HG03575 (cell line): ENCODE data around the gene FBXO24.

Experiments
- ATAC-seq: cut with Tn5 transposase; IDR thresholded peaks from one replicate; pipeline ENCODE4 v1.9.1; 2021; ENCODE audit not compliant: unreplicated experiment, insufficient number of reproducible peaks, low FRiP score; ENCODE audit errors: extremely low read depth

FBXO24 gene

DNA sequence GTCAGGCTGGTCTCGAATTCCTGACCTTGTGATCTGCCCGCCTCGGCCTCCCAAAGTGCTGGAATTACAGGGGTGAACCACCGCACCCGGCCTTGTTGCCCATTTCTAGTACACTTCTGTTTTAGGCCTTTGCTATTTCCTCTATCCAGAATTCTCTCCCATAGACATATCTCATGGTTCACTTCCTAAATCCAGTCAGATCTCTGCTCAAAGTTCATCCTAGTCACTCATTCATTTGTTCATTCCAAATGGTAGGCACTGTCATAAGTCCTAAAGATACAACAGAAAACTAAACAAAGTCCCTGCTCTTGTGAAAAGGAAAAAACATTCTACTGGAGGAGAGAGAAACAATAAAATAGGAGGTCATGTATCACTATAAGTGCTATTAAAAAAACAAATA lies 23.8 kb downstream of the FBXO24 start:
- ATAC-seq: no peak

DNA sequence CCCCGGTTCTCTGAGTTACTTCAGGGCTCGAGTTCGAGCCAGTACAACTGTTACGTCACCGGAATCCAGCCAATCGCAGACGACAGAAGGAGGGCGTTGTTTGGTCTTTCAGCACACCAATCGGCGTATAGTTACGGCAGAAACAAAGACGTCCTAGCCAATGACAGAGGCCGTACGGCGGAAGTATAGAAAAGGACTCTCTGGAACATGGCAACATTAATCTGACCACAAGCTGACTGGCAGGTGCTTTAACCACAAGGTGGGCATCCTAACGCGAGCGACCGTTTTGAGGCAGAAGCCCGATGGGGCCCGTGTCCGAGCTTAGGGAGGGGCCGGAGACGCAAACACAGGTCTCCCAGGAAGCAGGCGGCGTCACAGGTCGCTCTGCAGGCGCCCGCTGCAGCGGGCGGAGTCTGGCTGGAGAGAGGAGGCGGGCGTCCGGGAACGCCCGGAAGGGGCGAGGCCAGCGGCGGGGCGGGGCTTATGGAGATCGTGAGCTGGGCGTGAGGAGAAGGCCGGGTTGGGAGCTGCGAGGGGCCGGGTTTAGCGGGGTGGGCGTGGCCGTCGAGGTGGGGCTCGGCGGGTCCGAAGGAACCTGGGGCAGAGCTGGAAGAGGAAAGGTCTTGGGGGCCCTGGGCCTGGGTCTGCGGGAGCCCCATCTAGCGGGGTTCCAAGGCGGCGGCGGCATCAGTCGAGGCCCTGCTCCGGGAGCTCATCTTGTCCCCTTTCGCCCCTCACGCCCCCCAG lies 26.0 kb downstream of the FBXO24 start, which contains the start of gene MOSPD3:
Gene MOSPD3, plus strand, starts transcription at position 558 of the 747 bp plus-strand sequence. CDS start 252 bp downstream, outside the sequence.
- peak; percentile 76 for ATAC-seq

DNA sequence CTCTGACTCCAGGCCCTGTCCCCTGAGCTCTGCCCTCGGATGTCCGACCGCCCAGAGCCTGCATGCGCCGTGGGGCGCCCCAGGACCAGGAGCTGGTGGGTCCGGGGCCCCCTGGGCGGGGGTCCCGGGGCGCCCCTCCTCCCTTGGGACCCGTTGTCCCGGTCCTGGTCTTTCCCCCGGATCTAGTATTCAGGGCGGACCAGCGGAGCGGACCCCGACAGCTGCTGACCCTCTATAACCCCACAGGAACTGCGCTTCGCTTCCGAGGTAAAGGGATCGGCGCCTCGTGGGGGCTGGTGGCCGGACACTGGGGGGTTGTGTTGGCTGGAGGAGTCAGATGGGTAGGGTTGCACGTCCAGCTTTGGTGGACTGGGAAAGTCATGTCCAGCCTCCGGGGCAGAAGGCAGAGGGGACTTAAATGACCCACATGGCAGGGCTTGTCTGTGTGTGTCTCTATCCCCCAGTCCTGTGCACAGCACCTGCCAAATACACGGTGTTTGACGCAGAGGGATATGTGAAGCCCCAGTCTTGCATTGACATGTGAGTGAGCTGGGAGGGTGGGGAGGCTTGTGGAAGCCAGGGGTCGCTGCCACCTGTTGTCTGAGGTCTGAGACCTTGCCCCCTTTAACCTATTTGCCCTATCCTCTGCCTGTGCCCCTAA lies 26.7 kb downstream of the FBXO24 start:
- no peak for ATAC-seq

DNA sequence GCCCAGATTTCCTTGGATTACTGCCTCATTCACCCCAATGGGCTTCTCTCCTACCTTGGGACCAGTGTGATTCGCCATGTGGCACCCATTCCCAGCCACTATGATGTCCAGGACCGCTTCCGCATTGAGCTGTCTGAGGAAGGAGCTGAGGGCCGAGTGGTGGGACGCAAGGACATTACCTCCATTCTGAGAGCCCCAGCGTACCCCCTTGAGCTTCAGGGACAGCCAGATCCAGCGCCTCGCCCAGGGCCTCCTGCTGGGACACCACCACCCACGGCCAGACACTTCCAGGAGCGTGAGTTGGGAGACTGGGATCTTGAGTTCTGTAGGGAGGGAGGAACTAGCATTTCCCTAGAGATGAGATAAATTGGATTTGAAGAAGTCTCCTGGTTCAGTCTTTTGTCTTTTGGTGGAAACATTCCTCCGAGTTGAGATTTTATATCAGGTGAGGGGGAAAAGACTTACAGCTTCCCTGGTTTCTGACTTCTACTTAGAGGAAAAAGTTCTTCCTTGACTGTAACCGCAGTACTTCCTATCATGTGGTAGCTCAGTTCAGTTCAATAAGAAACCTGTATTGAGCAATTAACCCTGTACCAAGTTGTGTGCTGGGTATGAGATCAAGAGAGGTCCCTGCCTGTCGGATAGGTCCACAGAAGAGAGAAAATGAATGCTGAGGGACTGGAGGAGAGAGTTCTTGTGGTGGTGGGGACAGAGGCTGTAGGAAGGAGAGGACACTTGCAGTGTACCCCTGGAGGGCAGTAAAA lies 27.5 kb downstream of the FBXO24 start:
- ATAC-seq: no peak

DNA sequence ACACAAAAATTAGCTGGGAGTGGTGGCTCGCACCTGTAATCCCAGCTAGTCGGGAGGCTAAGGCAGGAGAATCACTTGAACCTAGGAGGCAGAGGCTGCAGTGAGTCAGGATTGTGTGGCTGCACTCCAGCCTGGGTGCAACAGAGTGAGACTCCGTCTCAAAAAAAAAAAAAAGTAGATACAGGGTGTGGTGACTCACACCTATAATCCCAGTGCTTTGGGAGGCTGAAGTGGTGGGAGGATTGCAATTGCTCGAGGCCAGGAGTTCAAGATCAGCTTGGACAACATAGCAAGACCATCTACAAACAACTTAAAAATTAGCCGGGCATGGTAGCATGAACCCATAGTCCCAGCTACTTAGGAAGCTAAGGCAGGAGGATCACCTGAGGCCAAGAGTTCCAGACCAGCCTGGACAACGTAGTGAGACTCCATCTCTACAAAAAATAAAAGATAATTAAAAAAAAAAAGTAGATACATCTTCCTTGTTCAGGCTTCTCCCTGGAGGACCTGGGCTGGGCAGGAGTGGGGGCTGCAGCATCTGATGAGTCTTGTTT lies 28.3 kb downstream of the FBXO24 start:
- no peak for ATAC-seq

DNA sequence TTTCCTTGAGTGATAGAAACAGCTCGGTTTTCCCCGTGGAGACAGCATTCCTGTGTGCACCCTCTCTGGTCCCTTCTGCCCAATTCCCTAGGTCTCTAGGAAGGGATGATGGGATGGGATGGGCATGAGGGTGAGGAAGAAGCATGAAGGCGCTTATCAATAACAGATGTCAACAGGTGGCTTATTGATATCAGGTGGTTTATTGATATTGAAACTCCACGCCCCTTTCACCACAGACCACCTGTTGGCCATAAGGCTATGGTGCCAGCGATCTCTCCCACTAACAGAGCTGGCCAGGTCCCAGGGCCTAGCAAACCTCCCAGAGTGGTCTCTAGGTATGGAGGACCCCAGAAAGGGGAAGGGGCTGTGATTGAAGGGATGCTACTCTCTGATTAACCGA lies 34.1 kb downstream of the FBXO24 start:
- no peak for ATAC-seq

DNA sequence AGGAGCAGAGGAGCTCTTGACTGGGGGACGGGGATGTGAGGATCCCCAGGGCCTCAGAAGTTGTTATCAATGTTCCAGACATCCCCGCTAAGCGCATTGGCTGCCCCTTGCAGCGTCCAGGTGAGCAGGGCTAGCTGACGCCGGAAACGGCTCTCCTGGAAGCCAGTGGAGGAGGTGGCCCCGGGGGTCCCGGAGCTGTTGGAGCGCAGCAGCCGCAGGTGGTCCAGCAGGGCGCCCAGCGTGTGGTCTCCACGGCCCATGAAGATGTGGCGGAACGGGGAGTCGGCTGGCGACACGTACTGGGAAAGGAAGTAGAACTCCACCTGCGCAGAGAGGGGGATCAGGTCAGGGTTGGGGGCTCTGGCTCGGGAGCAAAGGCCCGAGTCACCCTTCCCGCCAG lies 34.7 kb downstream of the FBXO24 start:
- no peak for ATAC-seq

DNA sequence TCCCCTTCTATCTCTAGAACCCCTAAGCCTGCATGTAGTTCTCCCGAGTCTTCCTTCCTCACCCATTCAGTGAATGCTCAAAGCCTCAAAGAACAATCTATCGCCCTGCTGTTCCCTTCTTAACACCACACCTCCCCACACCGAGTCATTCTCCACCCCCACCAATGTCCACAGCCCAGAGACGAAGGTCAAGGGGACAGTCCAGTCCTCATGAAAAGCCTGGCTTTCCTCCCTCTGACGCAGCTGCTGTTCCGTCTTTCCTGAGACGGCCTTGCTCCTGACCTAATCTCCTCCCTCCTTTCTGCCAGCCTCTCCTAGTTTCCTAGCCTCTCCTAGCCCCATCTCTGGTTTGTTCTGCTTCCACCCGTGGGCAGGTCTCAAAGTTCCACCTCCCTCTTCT lies 35.4 kb downstream of the FBXO24 start:
- ATAC-seq: no peak

DNA sequence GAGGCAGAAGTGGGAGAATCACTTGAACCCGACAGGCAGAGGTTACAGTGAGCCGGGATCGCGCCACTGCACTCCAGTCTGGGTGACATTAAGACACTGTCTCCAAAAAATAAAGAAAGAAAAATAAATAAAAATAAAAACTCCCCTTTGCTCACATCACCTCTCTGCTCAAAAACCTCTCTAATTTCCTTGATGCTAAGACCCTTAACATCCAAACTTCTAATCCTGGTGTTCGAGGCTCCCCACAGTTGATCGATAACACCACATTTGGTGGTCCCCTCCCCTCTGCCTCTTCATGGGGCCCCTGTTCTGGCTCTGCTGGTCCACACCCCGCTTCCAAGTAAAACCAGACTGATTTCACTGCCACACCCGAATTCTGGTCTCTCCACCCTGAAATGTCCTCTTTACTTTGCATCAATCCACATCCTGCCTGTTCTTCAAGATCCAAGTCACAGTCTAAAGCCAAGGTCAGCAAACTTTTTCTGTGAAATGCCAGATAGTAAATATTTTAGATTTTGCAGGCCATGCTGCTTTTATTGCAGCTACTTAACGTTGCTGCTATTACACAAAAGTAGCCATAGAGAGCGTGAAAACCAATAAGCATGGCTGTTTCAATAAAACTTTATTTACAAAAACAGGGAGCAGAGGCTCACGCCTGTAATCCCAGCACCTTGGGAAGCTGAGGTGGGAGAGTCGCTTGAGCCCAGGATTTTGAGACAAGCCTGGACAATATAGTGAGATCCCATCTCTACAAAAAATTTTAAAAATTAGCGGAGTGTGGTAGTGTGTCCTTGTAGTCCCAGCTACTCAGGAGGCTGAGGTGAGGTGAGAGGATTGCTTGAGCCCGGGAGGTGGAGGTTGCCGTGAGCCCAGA lies 38.1 kb downstream of the FBXO24 start:
- ATAC-seq: no peak

DNA sequence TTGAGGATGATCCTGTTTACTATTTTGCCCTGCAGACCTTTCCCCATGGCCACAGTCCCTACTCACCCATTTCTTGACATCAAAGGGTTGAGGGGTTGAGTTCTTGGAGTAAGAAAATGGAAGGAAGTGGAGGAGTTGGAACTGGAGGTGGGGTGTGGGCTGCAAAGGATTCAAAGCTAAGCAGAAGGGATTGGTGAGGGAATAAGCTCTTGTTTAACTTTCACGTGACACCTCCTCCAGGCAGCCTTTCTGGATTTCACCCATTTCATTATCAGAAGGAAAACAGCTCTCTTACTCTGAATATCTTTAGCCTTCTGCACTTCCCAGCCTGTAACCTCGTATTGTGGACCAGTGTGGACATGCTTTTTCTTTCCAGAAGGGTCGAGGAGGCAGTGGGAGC lies 39.9 kb downstream of the FBXO24 start:
- no peak for ATAC-seq

DNA sequence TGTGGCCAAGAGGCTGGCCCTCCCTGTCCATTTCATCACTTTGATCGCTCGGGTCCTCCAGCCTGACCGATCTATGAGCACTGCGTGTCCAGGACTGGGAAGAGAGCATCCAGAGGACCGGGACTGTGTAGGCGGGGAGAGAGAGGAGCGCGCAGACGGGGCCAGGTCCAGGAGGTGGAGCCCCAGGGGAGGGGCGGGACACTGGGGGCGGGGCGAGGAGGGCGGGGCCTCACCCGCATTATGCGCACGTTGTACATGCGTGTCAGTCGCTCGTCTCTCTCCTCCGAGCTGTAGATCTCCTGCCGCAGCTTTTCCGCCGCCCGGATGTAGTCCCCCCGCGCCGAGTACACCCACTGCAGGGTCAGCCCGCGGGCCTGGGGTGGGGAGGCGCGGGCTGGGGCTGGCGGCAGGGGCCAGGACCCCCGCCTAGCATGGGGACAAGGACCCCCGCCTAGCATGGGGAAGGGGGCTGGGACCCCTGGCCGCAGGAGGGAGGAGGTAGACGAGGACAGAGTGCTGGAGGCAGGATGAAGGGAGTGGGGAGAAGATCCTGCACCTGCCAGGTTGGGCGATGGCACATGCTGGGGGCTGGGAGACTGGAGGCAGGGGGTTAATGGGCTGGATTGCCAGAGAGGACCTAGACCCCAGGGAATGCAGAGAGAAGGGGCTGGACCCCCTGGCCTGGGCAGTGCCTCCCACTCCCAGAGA lies 40.6 kb downstream of the FBXO24 start:
- ATAC-seq: no peak

DNA sequence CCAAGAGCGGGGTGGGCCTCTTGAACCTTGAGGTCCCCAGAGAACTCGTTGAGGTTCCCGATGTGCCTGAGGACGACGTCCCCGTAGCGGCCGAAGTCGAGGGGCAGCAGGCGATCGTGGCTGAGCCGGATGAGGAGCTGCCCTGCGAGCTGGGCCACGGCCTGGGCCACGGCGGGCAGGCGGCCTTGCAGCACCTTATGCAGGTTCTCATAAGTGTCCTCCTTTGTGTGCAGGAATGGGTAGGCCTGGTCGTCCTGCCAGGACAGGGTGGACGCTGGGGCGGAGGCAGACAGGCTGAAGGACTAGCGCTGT lies 41.1 kb downstream of the FBXO24 start:
- no peak for ATAC-seq

DNA sequence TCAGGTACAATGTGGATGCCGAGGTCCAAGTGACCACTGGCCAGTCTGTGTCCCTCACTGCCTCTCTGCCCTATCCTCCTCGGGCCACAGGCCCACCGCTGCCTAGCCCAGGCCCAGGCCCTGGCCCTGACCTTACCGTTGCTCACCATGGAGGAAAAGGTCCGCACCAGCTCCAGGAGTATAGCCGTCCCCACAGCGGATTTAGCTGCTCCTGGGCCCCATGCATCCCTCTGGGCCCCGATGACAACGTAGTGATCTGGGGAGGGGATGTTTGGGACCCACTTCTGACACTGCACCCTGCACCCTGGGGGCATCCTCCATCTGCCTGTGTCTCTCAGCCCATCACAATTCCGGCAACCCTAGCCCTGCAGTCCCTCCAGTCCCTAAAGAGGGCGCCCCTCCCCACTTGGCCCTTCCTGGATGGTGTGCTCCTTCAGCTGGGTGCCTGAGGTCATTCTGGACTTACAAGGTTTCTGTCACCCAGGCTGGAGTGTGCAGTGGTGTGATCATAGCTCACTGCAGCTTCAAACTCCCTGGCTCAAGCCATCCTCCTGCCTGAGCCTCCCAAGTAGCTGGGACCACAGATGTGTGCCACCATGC lies 43.1 kb downstream of the FBXO24 start:
- no peak for ATAC-seq

DNA sequence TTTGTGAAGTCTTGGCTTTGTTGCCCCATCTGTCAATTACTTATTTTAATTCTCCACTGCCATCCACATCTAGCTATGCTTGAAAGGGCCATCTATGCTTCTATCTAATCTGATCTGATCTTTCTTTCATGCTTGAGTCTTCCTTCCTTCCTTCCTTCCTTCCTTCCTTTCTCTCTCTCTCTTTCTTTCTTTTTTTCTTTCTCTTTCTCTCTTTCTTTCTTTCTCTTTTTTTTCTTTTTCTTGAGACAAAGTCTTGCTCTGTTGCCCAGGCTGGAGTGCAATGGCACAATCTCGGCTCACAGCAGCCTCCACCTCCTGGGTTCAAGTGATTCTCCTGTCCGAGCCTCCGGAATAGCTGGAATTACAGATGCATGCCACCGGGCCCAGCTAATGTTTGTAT lies 43.9 kb downstream of the FBXO24 start:
- no peak for ATAC-seq

DNA sequence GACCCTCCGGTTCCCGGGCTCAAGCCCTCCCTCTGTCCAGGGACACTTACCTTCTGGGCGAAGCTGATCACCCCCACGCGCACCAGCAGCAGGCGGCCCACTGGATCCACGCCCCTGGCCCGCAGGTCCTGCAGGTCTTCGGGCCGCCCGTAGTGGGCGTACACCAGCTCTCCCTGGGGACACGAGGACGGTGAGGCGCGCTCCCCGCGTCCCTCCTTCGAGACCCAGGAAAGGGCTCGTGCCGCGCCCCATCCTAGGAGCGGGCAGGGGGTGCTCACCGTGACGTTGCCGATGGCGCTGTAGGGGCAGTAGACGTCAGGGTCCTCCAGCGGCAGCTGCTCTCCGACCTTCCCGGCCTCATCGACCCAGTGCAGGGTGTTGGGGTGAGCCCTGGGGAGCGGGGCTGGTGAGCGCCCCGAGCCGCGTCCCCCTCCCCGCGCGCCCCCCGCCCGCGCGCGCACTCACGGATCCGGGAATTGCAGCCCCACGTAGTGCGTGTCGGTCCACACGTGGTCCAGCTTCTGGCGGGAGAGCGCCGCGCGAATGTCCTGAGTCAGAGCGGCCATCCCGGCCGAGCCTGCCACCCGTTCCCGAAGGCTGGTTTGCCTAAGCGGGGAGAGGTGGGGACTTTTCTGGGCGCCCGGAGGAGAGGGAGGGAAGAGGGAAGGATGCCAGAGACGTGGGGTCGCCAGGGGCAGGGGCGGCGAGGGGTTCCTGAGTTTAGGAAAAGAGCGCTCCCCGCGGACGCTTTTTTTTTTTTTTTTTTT lies 47.0 kb downstream of the FBXO24 start:
- ATAC-seq: no peak

DNA sequence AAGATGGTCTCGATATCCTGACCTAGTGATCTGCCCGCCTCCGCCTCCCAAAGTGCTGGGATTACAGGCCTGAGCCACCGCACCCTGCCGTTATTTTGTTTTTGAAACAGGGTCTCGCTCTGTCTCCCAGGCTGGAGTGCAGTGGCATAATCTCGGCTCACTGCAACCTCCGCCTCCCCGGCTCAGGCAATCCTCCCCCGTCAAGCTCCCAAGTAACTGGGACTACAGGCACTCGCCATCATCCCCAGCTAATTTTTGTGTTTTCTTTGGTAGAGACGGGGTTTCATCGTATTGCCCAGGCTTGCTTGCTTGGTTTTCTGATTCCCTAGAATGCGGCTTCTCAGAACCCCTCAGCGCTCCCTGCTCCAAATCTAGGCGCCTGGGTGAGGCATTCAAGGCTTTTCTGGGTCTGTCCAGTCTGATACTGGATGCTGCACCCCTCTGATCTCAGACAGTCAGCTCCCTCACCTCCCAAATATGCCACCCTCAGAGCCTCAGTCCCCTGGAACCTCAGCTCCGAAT lies 53.9 kb downstream of the FBXO24 start:
- no peak for ATAC-seq
